IPS DF 4.7 (cell line): ENCODE measurements around the gene SELENOH.
A peak's percentile ranks its signal among the peaks of the same experiment; 100 is the strongest.
"Not testable (repeated sequence)": the region's sequence is repeated elsewhere in the genome, so short reads cannot be mapped to it uniquely, and the experiment has no call there.

Experiments
- DNase-seq: peaks from one replicate; pipeline ENCODE4 v3.0.0-alpha.2; 2013; ENCODE audit warnings: low spot score; ENCODE audit errors: extremely low read depth

The SELENOH gene, protein sequence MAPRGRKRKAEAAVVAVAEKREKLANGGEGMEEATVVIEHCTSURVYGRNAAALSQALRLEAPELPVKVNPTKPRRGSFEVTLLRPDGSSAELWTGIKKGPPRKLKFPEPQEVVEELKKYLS

GRCh38 chr11:57741132-57742086 is at the start of gene SELENOH:
Gene SELENOH, plus strand, starts transcription at chr11:57741491. Its CDS starts 105 bp downstream, at chr11:57741596.
- DNase-seq, result peak; percentile 94

DNA sequence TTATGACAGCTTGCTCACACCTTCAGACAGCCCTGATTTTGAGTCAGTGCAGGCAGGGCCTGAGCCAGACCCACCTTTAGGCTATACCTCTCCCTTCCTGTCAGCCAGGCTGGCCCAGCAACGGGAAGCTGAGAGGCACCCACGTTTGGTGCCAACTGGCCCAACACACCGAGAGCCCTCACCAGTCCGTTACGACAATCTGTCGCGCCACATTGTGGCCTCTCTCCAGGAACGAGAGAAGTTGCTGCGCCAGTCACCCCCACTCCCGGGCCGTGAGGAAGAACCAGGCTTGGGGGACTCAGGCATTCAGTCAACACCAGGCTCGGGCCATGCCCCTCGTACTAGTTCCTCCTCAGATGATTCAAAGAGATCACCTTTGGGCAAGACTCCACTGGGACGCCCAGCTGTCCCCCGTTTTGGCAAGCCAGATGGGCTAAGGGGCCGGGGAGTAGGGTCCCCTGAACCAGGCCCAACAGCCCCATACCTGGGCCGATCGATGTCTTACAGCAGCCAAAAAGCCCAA is 42.4 kb upstream of the SELENOH start:
- no peak for DNase-seq

DNA sequence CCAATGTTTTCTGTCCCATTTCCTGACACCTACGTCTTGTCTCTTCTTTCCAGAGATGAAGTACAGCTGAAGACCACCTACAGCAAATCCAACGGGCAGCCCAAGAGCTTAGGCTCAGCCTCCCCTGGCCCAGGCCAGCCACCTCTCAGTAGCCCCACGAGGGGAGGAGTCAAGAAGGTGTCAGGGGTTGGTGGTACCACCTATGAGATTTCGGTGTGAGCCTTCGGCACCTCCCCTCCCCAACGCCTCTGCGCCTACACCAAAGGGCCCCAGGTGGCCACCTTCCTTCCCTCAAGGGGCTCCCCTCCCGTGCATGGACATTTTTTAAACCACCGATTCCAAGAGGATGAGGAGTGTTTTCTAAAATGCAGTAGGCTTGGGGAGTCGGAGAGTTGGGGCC is 41.5 kb upstream of the SELENOH start:
- no peak for DNase-seq

DNA sequence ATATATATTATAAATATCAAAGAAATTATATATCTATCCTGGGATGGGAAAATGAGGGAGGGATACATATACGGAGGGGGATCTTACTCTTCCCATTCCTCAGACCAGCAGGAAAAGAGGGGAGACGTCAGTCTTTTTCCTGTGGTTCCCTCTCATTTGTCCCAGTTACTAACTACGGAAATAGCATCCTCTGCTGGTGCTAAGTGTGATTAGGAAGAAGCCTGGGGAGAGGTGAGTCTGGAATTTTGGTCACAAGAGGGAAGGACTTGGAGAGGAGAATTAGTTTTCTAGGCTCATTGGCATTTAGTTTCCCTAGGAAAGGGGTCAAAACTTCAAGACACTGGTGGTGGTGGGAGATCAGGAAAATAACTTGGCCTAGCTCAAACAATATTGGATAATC is 40.9 kb upstream of the SELENOH start:
- DNase-seq, result no peak

DNA sequence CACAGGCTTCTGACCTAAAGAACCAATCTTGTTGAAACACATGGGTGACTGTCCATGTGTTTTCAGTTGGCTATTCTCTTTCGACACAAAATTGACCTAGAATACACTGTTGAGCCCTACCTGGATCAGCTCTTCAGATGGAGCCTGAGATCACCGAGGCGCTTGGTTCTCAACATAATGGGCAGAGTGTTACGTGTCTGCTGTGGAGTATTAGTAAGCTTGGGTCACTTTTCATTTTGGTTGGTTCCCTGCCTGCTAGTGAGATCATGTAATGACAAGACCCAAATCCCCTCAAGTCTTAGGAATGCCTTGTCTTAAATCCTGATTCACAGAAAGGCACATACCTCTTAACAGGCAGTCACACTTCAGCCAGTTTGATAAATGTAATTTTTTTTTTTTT is 38.0 kb upstream of the SELENOH start:
- no peak for DNase-seq

DNA sequence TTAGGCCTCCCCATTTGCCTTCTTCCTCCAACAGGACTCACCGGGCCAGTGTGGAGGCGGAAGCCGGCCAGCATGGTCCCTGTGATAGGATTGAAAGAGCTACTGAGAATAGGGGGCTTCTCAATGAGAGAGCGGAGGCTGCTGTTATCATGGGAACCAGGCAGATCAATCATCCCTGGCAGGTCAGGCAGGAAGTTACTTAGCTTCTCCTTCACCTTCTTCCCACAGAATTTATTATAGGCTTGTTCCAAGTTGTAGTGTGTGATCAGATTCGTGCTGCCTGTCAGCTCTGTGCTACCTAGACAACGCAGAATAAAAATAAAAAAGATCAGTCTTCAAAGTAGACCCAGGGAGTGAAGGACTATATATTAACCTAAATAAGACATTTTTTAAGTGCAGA is 36.4 kb upstream of the SELENOH start:
- DNase-seq, result no peak

GRCh38 chr11:57705432-57705831 is 35.9 kb upstream of the SELENOH start:
- DNase-seq, result not testable (repeated sequence)

- DNase-seq, result no peak
Measured at GRCh38 chr11:57709802-57710367, 31.4 kb upstream of the SELENOH start.

DNA sequence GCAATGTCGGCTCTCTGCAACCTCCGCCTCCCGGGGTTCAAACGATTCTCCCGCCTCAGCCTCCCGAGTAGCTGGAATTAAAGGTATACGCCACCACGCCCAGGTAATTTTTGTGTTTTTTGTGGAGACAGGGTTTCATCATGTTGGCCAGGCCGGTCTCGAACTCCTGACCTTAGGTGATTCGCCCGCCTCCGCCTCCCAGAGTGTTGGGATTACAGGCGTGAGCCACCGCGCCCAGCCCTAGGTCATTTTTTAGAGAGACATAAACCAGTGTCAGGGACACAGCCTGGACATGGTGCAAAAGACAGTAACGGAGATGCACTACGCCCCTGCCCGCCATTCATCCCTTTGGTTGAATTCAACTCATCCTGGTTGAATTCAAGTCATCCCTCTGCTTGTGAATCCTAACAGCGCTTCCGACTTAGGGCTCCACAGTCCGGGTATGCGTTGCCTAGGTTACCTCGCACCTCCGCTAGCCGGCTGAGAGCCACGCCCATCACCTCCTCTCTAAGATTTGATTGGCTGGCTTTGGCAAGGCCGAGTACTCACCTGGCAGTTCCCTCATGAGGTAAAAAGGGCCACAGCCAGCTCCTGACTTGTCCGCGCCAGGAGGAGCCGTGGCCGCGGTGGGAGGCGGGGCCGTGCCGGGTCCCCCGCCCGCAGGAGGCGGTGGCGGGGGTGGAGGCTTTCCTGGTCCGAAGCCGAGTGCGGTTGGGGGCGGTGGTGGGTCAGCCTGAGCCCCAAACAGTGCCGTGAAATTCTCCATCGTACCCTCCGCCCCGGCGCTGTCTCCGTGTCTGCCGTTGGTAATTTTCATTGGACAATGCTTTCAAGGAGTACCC is 29.7 kb upstream of the SELENOH start, which contains the start of gene MED19:
Gene MED19, minus strand, starts transcription at position 802 of the 842 bp plus-strand sequence. Its CDS starts 36 bp downstream, at position 766.
- DNase-seq, result peak; percentile 84

GRCh38 chr11:57712256-57713150 is 28.8 kb upstream of the SELENOH start, which contains the start of gene TMX2:
Gene TMX2, plus strand, starts transcription at chr11:57712593. Its CDS starts 26 bp downstream, at chr11:57712619.
- DNase-seq, result peak; percentile 97

DNA sequence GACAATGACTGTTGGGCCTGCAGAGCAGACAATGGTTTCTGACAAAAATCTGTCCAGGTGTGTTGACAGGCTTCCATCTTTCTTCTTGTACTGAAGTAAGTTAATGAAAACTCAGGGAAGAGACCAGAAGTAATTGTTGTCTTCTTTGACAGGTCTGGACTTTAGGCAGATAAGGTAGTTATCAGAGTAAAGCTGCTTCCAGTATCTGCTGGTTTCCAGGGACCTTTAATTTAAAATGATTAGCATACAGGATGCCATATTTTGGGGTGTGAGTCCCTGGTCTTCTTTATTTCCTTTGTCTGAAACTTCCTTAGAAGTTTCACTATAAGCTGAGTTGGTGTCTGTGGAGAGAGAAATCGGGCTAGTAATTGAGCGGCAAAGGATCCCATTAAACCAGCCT is 27.5 kb upstream of the SELENOH start:
- no peak for DNase-seq

DNA sequence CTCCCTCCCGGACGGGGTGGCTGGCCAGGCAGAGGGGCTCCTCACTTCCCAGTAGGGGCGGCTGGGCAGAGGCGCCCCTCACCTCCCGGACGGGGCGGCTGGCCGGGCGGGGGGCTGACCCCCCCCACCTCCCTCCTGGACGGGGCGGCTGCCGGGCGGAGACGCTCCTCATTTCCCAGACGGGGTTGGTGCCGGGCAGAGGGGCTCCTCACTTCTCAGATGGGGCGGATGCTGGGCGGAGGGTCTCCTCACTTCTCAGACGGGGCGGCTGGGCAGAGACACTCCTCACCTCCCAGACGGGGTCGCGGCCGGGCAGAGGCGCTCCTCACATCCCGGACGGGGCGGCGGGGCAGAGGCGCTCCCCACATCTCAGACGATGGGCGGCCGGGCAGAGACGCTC is 24.6 kb upstream of the SELENOH start:
- DNase-seq, result not testable (repeated sequence)

- DNase-seq, result no peak
Measured at GRCh38 chr11:57727185-57727584, 14.1 kb upstream of the SELENOH start.

GRCh38 chr11:57728829-57729228 is 12.5 kb upstream of the SELENOH start:
- no peak for DNase-seq

- DNase-seq, result no peak
Measured at GRCh38 chr11:57729479-57729878, 11.8 kb upstream of the SELENOH start.

GRCh38 chr11:57732661-57733060 is 8.6 kb upstream of the SELENOH start:
- DNase-seq, result no peak

DNA sequence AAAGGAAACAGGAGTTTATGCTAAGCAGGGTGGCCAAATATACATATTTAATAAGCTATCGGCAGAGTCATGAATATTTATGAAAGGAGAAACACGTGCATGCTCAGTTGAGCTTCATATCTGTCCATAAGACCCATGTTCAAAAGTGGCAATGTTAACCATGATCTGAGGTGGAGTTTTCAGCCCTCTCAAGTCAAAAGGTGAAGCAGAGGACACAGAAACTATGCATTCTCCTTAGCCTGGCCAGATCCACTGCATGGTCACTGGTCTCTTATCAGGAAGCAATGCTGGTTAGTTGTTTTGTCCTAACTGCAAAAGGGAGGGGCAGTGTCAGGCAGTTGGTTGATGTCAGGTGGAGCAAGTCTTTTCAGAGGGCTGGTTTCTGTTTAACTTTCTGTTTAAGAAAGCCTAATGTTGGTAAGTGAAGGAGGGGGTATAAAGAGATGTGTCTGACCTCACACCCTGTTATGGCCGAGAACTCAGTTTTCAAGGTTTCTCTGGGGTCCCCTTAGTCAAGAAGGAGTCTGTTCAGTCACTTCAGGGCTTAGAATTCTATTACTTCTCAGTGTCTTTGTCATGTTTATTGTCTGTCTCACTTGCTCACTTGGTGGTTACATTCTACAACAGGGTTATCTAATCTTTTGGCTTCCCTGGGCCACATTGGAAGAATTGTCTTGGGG is 5.5 kb upstream of the SELENOH start:
- DNase-seq, result no peak

- no peak for DNase-seq
Measured at GRCh38 chr11:57742087-57742452, 779 bp downstream of the SELENOH start.

GRCh38 chr11:57744357-57744756 is 3.1 kb downstream of the SELENOH start:
- no peak for DNase-seq

DNA sequence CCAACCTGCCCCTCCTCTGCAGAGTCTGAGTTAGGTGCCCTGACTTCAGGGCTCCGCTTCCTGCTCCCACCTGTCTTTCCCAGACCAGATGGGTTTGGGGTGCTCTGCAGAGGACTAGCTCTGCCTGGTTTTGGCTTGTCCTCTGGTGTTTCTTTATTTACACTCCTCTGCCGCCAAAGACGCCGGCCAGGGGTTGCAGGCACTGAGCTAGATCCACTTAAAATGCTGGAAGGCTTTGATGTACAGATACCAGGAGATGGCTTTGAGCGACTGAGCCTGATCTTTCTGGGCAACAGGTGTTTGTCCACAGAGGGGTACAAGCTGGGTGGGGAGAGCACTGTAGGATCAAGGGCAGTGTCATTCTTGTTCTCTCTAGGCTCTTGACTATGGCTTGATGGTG is 3.9 kb downstream of the SELENOH start:
- DNase-seq, result no peak
